Head of caudate nucleus (tissue), 42 donors: ENCODE results near the gene PCTP.
A peak's percentile ranks its signal among the peaks of the same experiment; 100 is the strongest.

ENCODE experiments used
- DNase-seq, 42 donors: peaks; one replicate each; pipeline versions ENCODE4 v3.0.0 to v3.0.0-alpha.2; 2020 to 2021; ENCODE audit warnings: mixed read lengths in 7 of 42
- intact Hi-C: fragments of 100-400 bp; cut with DNase I; formaldehyde crosslinking; loops from one replicate; pipeline ENCODE4 v1.15.0; 2022

The PCTP gene

GRCh38 chr17:55723488-55723848, 27.4 kb upstream of the PCTP start:
- intact Hi-C loops = no loop called here
- DNase-seq = no peak

GRCh38 chr17:55726440-55726839, 24.4 kb upstream of the PCTP start:
- DNase-seq = peak in 8 of 42 donors; percentile 14 to 64 (median 28)
- intact Hi-C loops = no loop called here

- DNase-seq = no peak
- intact Hi-C loops = no loop called here
Observed at GRCh38 chr17:55727275-55727674, 23.6 kb upstream of the PCTP start.

- DNase-seq = no peak
- intact Hi-C loops = no loop called here
Observed at GRCh38 chr17:55727920-55728319, 22.9 kb upstream of the PCTP start.

GRCh38 chr17:55728361-55728760, 22.5 kb upstream of the PCTP start:
- intact Hi-C loops = no loop called here
- no peak for DNase-seq

- intact Hi-C loops = no loop called here
Observed at GRCh38 chr17:55728833-55729232, 22.0 kb upstream of the PCTP start.

GRCh38 chr17:55729484-55729883, 21.4 kb upstream of the PCTP start:
- DNase-seq = no peak
- intact Hi-C loops = no loop called here

More at GRCh38 chr17:55728833-55729232, 22.0 kb upstream of the PCTP start:
- no peak for DNase-seq

GRCh38 chr17:55730380-55730779, 20.5 kb upstream of the PCTP start:
- intact Hi-C loops = no loop called here

GRCh38 chr17:55730808-55731207, 20.0 kb upstream of the PCTP start:
- DNase-seq = no peak
- intact Hi-C loops = no loop called here

More at GRCh38 chr17:55730380-55730779, 20.5 kb upstream of the PCTP start:
- DNase-seq = no peak

- DNase-seq = peak in 19 of 42 donors; percentile 15 to 53 (median 34)
- intact Hi-C loops = no loop called here
Observed at GRCh38 chr17:55731586-55732250, 19.1 kb upstream of the PCTP start.

- intact Hi-C loops = no loop called here
- no peak for DNase-seq
Observed at GRCh38 chr17:55734128-55734781, 16.6 kb upstream of the PCTP start.

GRCh38 chr17:55735731-55736405, 15.0 kb upstream of the PCTP start:
- DNase-seq = peak in 10 of 42 donors; percentile 25 to 53 (median 38)
- intact Hi-C loops = no loop called here

- intact Hi-C loops = no loop called here
- no peak for DNase-seq
Observed at GRCh38 chr17:55737976-55738501, 12.8 kb upstream of the PCTP start.

GRCh38 chr17:55740511-55741355, 10.1 kb upstream of the PCTP start:
- DNase-seq = no peak
- intact Hi-C loops = no loop called here

- DNase-seq = no peak
- intact Hi-C loops = no loop called here
Observed at GRCh38 chr17:55741356-55741700, 9.5 kb upstream of the PCTP start.

- intact Hi-C loops = no loop called here
Observed at GRCh38 chr17:55742272-55743102, 8.4 kb upstream of the PCTP start.

GRCh38 chr17:55743103-55743679, 7.7 kb upstream of the PCTP start:
- DNase-seq = no peak
- intact Hi-C loops = no loop called here

More at GRCh38 chr17:55742272-55743102, 8.4 kb upstream of the PCTP start:
- no peak for DNase-seq

GRCh38 chr17:55745258-55745657, 5.6 kb upstream of the PCTP start:
- intact Hi-C loops = no loop called here
- DNase-seq = no peak
